Measurements from ENCODE around the gene BTLA.

GRCh38 chr3:112530573-112530972, 31.3 kb upstream of the BTLA start:
- TF ChIP-seq, protein P1, sequence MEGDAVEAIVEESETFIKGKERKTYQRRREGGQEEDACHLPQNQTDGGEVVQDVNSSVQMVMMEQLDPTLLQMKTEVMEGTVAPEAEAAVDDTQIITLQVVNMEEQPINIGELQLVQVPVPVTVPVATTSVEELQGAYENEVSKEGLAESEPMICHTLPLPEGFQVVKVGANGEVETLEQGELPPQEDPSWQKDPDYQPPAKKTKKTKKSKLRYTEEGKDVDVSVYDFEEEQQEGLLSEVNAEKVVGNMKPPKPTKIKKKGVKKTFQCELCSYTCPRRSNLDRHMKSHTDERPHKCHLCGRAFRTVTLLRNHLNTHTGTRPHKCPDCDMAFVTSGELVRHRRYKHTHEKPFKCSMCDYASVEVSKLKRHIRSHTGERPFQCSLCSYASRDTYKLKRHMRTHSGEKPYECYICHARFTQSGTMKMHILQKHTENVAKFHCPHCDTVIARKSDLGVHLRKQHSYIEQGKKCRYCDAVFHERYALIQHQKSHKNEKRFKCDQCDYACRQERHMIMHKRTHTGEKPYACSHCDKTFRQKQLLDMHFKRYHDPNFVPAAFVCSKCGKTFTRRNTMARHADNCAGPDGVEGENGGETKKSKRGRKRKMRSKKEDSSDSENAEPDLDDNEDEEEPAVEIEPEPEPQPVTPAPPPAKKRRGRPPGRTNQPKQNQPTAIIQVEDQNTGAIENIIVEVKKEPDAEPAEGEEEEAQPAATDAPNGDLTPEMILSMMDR (IDR thresholded peaks at IDR 0.05) = no peak
- TF ChIP-seq EP300 (IDR thresholded peaks at IDR 0.05) = no peak

Measured in suprapubic skin (tissue), 3 donors.